Keratinocyte (primary cell): ENCODE results near the gene RAB3D. TPM values are rescaled to one million over a fixed set of nuclear protein-coding genes. Genes with fewer than 3 reads are reported as not detected.
A peak's percentile ranks its signal among the peaks of the same experiment; 100 is the strongest.

Experiments used
- DNase-seq: peaks from one replicate; pipeline ENCODE4 v3.0.0-alpha.2; 2011; ENCODE audit warnings: low read depth, missing footprints, low spot score
- FAIRE-seq: peaks from 2 replicates; lab custom pipeline; 2011; peaks lifted over from hg19 to GRCh38; lab: Jason Lieb, UNC
- H2AFZ ChIP-seq: 2 replicates; pipeline ENCODE4 v1.6.0; 2012; ENCODE audit warnings: low read length, control low read depth, inconsistent platforms; ENCODE audit not compliant: control insufficient read depth
- H3K27ac ChIP-seq: 2 replicates; pipeline ENCODE4 v1.5.1; 2011; ENCODE audit warnings: low read length; ENCODE audit not compliant: control insufficient read depth, insufficient read depth
- H3K27me3 ChIP-seq: 3 replicates; pipeline ENCODE4 v1.6.0; 2011; ENCODE audit warnings: low read length; ENCODE audit not compliant: control insufficient read depth, insufficient read depth; ENCODE audit errors: extremely low read depth
- H3K36me3 ChIP-seq, 2 experiments: 2 replicates in 1 of 2; 3 replicates in 1 of 2; pipeline ENCODE4 v1.5.1; 2011; ENCODE audit warnings: low read length in 2 of 2, mild to moderate bottlenecking in 1 of 2; ENCODE audit not compliant: control insufficient read depth in 2 of 2, insufficient read depth in 2 of 2; ENCODE audit errors: extremely low read depth in 1 of 2
- H3K4me1 ChIP-seq: 3 replicates; pipeline ENCODE4 v1.5.1; 2011; ENCODE audit warnings: low read length; ENCODE audit not compliant: control insufficient read depth, insufficient read depth; ENCODE audit errors: extremely low read depth
- H3K4me2 ChIP-seq: 3 replicates; pipeline ENCODE4 v1.6.0; 2011; ENCODE audit warnings: low read depth, low read length; ENCODE audit not compliant: control insufficient read depth, insufficient read depth; ENCODE audit errors: extremely low read depth
- H3K4me3 ChIP-seq, 3 experiments: fragments of 200-600 bp in 1 of 3; sonication (generic) in 1 of 3; 2 replicates in 2 of 3; 3 replicates in 1 of 3; pipeline ENCODE4 v1.5.1; 2011 to 2016; ENCODE audit warnings: low read length in 3 of 3, mild to moderate bottlenecking in 3 of 3, control low read depth in 2 of 3, inconsistent platforms in 1 of 3, low read depth in 1 of 3, mixed read lengths in 1 of 3, mixed run types in 1 of 3, moderate library complexity in 1 of 3; ENCODE audit not compliant: control insufficient read depth in 2 of 3, insufficient read depth in 2 of 3; ENCODE audit errors: extremely low read depth in 1 of 3
- H3K79me2 ChIP-seq: 2 replicates; pipeline ENCODE4 v1.6.0; 2012; ENCODE audit warnings: low read length; ENCODE audit not compliant: control insufficient read depth, insufficient read depth
- H3K9ac ChIP-seq: 3 replicates; pipeline ENCODE4 v1.6.0; 2011; ENCODE audit warnings: low read length; ENCODE audit not compliant: control insufficient read depth, insufficient read depth; ENCODE audit errors: extremely low read depth
- H3K9me1 ChIP-seq: 3 replicates; pipeline ENCODE4 v1.6.0; 2011; ENCODE audit warnings: low read length; ENCODE audit not compliant: control insufficient read depth, insufficient read depth; ENCODE audit errors: extremely low read depth
- H3K9me3 ChIP-seq: 2 replicates; pipeline ENCODE4 v1.5.1; 2012; ENCODE audit warnings: low read depth, low read length; ENCODE audit not compliant: control insufficient read depth
- H4K20me1 ChIP-seq: 3 replicates; pipeline ENCODE4 v1.6.0; 2011; ENCODE audit warnings: low read length; ENCODE audit not compliant: control insufficient read depth, insufficient read depth; ENCODE audit errors: extremely low read depth
- CTCF ChIP-seq, 3 experiments: IDR thresholded peaks in 1 of 3; conservative IDR thresholded peaks in 1 of 3; optimal IDR thresholded peaks in 1 of 3; 2 replicates in 2 of 3; 3 replicates in 1 of 3; pipeline versions ENCODE3 to v1.5.1; 2011; ENCODE audit warnings: low read length in 3 of 3, mild to moderate bottlenecking in 3 of 3, moderate library complexity in 2 of 3, control low read depth in 1 of 3, inconsistent platforms in 1 of 3; ENCODE audit not compliant: insufficient read depth in 2 of 3; ENCODE audit errors: extremely low read depth in 1 of 3
- EZH2 ChIP-seq: IDR thresholded peaks from one replicate; pipeline ENCODE4 v1.6.1; 2012; ENCODE audit warnings: inconsistent platforms, mild to moderate bottlenecking, low read length, moderate library complexity
- dilution Hi-C: fragments of 300-500 bp; cut with MboI; formaldehyde crosslinking; loops from one replicate; pipeline ENCODE4 v1.7.0; 2020; ENCODE audit warnings: low sequenced_read_pairs; ENCODE audit not compliant: extremely low pct_ligation_motif_present
- polyA minus RNA-seq, 3 experiments: library from RNA; depleted of rRNA, polyadenylated mRNA; stranded (reverse); fragments of >200 nt; gene quantifications; 1 replicate in 1 of 3; 2 replicates in 1 of 3; 3 replicates in 1 of 3; pipeline ENCODE4 v1.2.3, GENCODE V29; 2011
- polyA plus RNA-seq, 5 experiments: library from polyadenylated mRNA; depleted of rRNA in 3 of 5; stranded (reverse) in 3 of 5; stranded (forward) in 1 of 5; unstranded in 1 of 5; fragments of >200 nt; gene quantifications; 1 replicate in 1 of 5; 2 replicates in 3 of 5; 3 replicates in 1 of 5; pipeline versions ENCODE4 v1.2.1 to v1.2.3, GENCODE V29; 2011 to 2012; ENCODE audit warnings: missing spikeins in 2 of 5, low read depth in 1 of 5, low replicate concordance in 1 of 5

Gene RAB3D
- polyA plus RNA-seq, result 63.1 to 99.0 TPM (median 66.0 TPM) in 3 replicates
- 16.6 TPM for polyA plus RNA-seq (2011; ENCODE audit: low read depth)
- polyA plus RNA-seq (2011; cell fraction: cytosol; rRNA removed), result 58.8 and 83.8 TPM in 2 replicates
- polyA plus RNA-seq (2011; cell fraction: nucleus; rRNA removed), result 50.8 and 62.5 TPM in 2 replicates
- 25.6 and 35.3 TPM in 2 replicates for polyA plus RNA-seq (2012; ENCODE audit: low replicate concordance)
- polyA minus RNA-seq, result 235 to 417 TPM (median 372 TPM) in 3 replicates
- 95.5 TPM for polyA minus RNA-seq (2011; cell fraction: cytosol; rRNA and poly(A)+ RNA removed)
- 37.4 and 91.4 TPM in 2 replicates for polyA minus RNA-seq (2011; cell fraction: nucleus; rRNA and poly(A)+ RNA removed)

- TF ChIP-seq EZH2, result no peak
- DNase-seq (no peak), FAIRE-seq (peak; percentile 82)
- H3K4me3 ChIP-seq, result peak within 1 kb of the TSS; percentile 81 to 98 (median 89)
- H3K27me3 ChIP-seq, result no peaks in the 10 kb centered on the region
- H3K27ac ChIP-seq, result peak within 1 kb of the TSS; percentile 2
- no peaks in the 10 kb centered on the region for H3K9me3 ChIP-seq
- peaks cover 3% of the 10 kb centered on the region for H3K9me1 ChIP-seq
- H3K9ac ChIP-seq, result peak within 1 kb of the TSS; percentile 68
- peak within 1 kb of the TSS; percentile 94 for H3K4me2 ChIP-seq
- H3K4me1 ChIP-seq, result peaks cover 15% of the 10 kb centered on the region
- peaks cover 14% of the 10 kb centered on the region for H3K79me2 ChIP-seq
- H3K36me3 ChIP-seq, result peaks cover 24 to 27% of the 10 kb centered on the region in 2 experiments
- dilution Hi-C loops, result no loop called here
- H2AFZ ChIP-seq, result peak within 1 kb of the TSS; percentile 83
- no peaks in the 10 kb centered on the region for H4K20me1 ChIP-seq
Observed at GRCh38 chr19:11339254-11340098, at the start of gene RAB3D. Gene RAB3D (minus strand): TSS chr19:11339657. CDS start chr19:11337399, 2,258 bp downstream.

- dilution Hi-C loops, result no loop called here
- no peak for DNase-seq
- FAIRE-seq, result no peak
- Histone ChIP-seq H3K4me2 (no peak overlapping the region), H4K20me1 (no peaks in the 10 kb centered on the region), H2AFZ (no peak overlapping the region), H3K9ac (no peak overlapping the region), H3K4me3 (no peak overlapping the region), H3K79me2 (no peaks in the 10 kb centered on the region), H3K9me3 (no peaks in the 10 kb centered on the region), H3K9me1 (no peaks in the 10 kb centered on the region), H3K4me1 (peaks cover 4% of the 10 kb centered on the region), H3K27me3 (peaks cover 9% of the 10 kb centered on the region), H3K36me3 (no peaks in the 10 kb centered on the region), H3K27ac (no peak overlapping the region)
- TF ChIP-seq EZH2 (no peak), CTCF (optimal IDR thresholded peaks at IDR 0.05 in 1 of 3, IDR thresholded peaks at IDR 0.05 in 1 of 3, conservative IDR thresholded peaks at IDR 0.05 in 1 of 3; ENCODE audit: extremely low read depth in 1 of 3, insufficient read depth in 2 of 3, low read length in 3 of 3) (no peak)
Observed at GRCh38 chr19:11387162-11388034, 47.9 kb upstream of the RAB3D start.
